ENCODE results near the gene RBM5.
A peak's percentile ranks its signal among the peaks of the same experiment; 100 is the strongest.
"Not testable (repeated sequence)": the region's sequence is repeated elsewhere in the genome, so short reads cannot be mapped to it uniquely, and the experiment has no call there.

The RBM5 gene

GRCh38 chr3:50088725-50089608 lies at the start of gene RBM5:
RBM5 (plus strand) TSS chr3:50088919; CDS start chr3:50090435, 1,516 bp downstream.
- peak; percentile 89 for DNase-seq (ENCODE audit: low read depth)

DNA sequence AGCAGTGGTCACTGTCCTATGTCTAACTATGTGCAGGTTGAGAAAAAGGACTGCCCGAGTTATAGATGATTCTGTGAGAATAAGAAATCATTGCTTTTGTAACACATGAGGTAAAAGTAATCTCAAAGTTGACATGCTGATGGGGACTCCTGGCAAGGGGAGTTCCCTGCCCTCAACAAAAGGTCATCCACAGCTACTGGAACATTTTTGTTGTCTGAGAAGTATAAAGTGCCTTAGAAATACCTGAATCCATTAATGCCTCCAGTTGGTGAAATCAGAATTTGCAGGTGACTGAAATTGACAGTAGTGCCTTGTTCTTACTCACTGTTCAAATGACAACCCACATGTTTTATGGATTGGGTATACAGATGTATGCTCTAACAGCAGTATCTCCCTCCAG lies 43.7 kb upstream of the RBM5 start:
- no peak for DNase-seq (ENCODE audit: low read depth)

DNA sequence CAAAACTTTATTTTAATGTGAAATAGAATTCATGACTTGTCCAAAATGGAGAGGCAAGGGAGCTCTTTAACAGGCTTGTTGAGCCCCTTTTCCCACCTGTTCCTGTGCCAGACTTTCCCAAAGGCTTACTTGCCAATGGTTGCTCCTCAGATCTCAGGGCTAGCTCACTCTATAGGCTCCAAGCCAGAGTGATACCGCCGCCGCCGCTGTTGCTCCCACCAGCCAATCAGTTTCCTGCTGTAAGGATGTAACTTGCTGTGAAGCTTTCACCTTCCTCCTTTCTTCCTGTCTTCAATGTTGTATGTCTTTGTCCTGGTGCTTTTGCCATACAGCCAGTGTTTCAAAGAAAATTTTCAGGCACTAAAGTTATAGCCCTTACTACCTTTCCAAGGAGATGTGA lies 41.3 kb upstream of the RBM5 start:
- DNase-seq (ENCODE audit: low read depth) = no peak

- peak; percentile 85 for DNase-seq (ENCODE audit: low read depth)
Observed at GRCh38 chr3:50050361-50050760, 38.4 kb upstream of the RBM5 start.

- DNase-seq (ENCODE audit: low read depth) = no peak
Observed at GRCh38 chr3:50057756-50058155, 31.0 kb upstream of the RBM5 start.

- DNase-seq (ENCODE audit: low read depth) = peak; percentile 10
Observed at GRCh38 chr3:50068134-50068533, 20.6 kb upstream of the RBM5 start.

- no peak for DNase-seq (ENCODE audit: low read depth)
Observed at GRCh38 chr3:50078091-50078490, 10.6 kb upstream of the RBM5 start.

DNA sequence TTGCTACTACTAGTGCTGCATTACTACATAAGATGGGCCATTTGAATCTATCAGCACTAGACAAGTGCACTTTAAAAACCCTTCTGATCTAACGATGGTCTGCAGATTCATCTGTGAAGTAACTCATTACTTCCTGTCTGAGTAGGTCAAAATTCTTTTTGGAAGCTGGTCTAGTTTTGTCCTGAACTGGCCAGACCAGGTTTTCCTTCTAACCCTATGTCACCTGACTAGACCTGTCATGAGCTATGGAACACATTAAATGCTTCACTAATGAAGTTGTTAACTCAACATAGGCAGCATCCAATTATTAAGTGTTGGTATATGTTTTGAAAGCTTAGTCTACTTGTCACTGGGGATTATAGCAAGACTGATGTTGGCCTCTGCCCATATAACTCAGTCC lies 10.1 kb upstream of the RBM5 start:
- no peak for DNase-seq (ENCODE audit: low read depth)

- DNase-seq (ENCODE audit: low read depth) = not testable (repeated sequence)
Observed at GRCh38 chr3:50084951-50085350, 3.8 kb upstream of the RBM5 start.

GRCh38 chr3:50089609-50089945 lies 858 bp downstream of the RBM5 start:
- no peak for DNase-seq (ENCODE audit: low read depth)

DNA sequence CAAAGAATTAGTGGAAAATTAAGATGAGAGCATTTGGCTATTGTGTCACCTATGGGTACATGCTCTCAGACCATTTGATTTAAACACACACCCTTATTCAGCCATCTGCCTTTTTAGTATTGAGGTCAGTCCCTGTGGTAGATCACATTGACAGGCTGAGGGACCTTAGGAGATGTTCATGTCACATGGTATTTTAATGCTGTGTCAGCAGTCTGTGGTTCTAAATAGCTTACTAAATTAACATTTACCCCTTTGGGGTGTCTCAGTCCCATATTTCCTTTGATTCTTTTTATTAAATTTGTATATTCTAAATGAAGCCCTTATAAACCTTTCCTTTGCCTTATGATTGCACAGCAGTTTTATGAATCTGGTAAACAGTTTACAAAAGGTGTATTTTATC lies 2.3 kb downstream of the RBM5 start:
- no peak for DNase-seq (ENCODE audit: low read depth)

- peak; percentile 15 for DNase-seq (ENCODE audit: low read depth)
Observed at GRCh38 chr3:50095352-50095998, 6.8 kb downstream of the RBM5 start.

- DNase-seq (ENCODE audit: low read depth) = no peak
Observed at GRCh38 chr3:50100386-50100785, 11.7 kb downstream of the RBM5 start.

- DNase-seq (ENCODE audit: low read depth) = no peak
Observed at GRCh38 chr3:50100956-50101845, 12.5 kb downstream of the RBM5 start.

GRCh38 chr3:50102558-50102957 lies 13.8 kb downstream of the RBM5 start:
- DNase-seq (ENCODE audit: low read depth) = no peak

GRCh38 chr3:50111757-50112156 lies 23.0 kb downstream of the RBM5 start:
- DNase-seq (ENCODE audit: low read depth) = no peak

GRCh38 chr3:50112462-50112861 lies 23.7 kb downstream of the RBM5 start:
- no peak for DNase-seq (ENCODE audit: low read depth)

DNA sequence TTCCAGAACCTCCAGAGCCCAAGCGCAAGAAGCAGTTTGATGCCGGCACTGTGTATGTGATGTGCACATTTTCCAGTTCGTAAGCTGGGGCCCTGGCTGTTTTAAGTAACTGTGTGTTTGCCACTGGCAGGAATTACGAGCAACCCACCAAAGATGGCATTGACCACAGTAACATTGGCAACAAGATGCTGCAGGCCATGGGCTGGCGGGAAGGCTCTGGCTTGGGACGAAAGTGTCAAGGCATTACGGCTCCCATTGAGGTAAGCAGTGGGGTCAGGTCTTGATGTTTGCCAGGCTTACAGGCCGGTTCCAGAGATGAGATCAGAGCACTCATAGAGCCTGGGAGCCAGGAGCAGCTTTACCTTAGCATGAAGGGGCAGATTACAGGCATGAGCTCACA lies 28.4 kb downstream of the RBM5 start:
- no peak for DNase-seq (ENCODE audit: low read depth)

- no peak for DNase-seq (ENCODE audit: low read depth)
Observed at GRCh38 chr3:50118237-50118636, 29.5 kb downstream of the RBM5 start.

GRCh38 chr3:50119786-50120185 lies 31.1 kb downstream of the RBM5 start:
- no peak for DNase-seq (ENCODE audit: low read depth)

DNA sequence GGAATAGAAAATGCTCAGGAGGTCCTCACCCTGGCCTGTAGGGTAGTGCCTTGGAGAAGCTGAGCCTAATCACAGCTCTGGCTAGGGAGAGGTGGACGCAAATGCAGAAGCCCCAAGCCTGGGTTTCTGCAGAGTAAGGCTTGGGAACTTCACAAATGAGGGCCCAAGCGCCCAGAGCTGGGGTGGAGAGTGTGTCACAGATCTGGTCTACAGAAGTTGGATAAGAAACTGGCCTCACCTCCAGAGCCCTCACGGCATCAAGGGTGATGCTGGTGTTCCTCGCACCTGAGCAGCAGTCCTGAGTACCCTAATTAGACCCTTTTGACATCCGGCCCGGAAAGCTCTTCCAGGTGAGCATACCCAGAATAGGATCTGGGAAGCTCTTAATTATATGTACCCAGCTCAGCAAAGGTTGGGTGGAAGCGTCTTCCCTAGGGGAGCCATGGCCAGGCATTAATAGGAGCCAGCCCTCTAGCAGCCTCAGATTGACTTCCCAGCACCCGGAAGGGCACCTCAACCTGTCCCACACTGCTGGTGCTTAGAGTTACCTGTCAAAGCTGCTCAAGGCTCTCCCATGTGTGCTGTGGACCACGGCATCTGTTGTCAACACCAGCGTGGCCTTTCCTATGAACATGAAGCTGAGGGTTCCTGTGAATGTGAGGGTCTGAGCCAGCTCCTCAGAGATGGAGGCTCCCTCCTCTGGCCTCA lies 31.8 kb downstream of the RBM5 start:
- no peak for DNase-seq (ENCODE audit: low read depth)
